22Rv1 (cell line): ENCODE results near the gene ZSCAN5A.

Experiments used
- CTCF ChIP-seq: fragments of 450-650 bp; IDR thresholded peaks from 2 replicates; pipeline ENCODE4 v1.5.1; 2017; ENCODE audit warnings: mild to moderate bottlenecking
- ZFX ChIP-seq: fragments of 450-650 bp; IDR thresholded peaks from 2 replicates; pipeline ENCODE4 v1.6.1; 2017; ENCODE audit warnings: antibody characterized with exemption, borderline replicate concordance

- TF ChIP-seq CTCF: no peak
- no peak for TF ChIP-seq ZFX
Observed at GRCh38 chr19:56290104-56290503, 24.5 kb downstream of the ZSCAN5A start.
